ENCODE results near the gene AFAP1. TPM values are rescaled to one million over a fixed set of nuclear protein-coding genes. Genes with fewer than 3 reads are reported as not detected.

The AFAP1 gene
- total and polyA plus RNA-seq, 2 of the 4 experiments (the other 2 are of a cell fraction) = 48.2 to 80.9 TPM

- ChIA-PET POLR2A (ENCODE audit: unreplicated experiment) (no interaction called here), CTCF (interaction anchor here (0.6 to 1.3 kb wide), 2 partner anchors 9 to 118 kb away, joined by 3 read pairs; no protein-coding TSS in a partner anchor)
- BruUV-seq (replicated peaks) = no TSS peak
- H2AK9ac ChIP-seq (replicated peaks; ENCODE audit: low read depth, low read length, poor library complexity) = no peak overlapping the region
- DNase-seq = no peak
- no peaks in the 10 kb centered on the region for H3K4me1 ChIP-seq (ENCODE audit: control insufficient read depth, insufficient read depth, low read length)
- H3K9ac ChIP-seq (ENCODE audit: low read depth, low read length) = no peak overlapping the region
- H2BK15ac ChIP-seq (ENCODE audit: low read depth, low read length) = no peak overlapping the region
- no peak overlapping the region for H4K8ac ChIP-seq (ENCODE audit: low read depth in 2 of 2, low read length in 2 of 2)
- no peak overlapping the region for H2BK20ac ChIP-seq (ENCODE audit: low read depth, low read length)
- peaks cover 20% of the 10 kb centered on the region for H4K20me1 ChIP-seq (ENCODE audit: insufficient read depth, low read length)
- ATAC-seq (ENCODE audit: low read depth) = no peak
- WGBS, 2 experiments (ENCODE audit: extremely low coverage in 2 of 2, insufficient read length in 1 of 2) = no CpG with 5 or more reads among the region's 8 CpGs
- no peak overlapping the region for H3K56ac ChIP-seq (ENCODE audit: extremely low read depth, insufficient read depth, low read length)
- no peak overlapping the region for H3K18ac ChIP-seq (ENCODE audit: low read depth, low read length)
- peaks cover 49% of the 10 kb centered on the region for H3K36me3 ChIP-seq (ENCODE audit: control insufficient read depth, insufficient read depth, low read length)
- H3K9me1 ChIP-seq (ENCODE audit: insufficient read depth, low read length) = peaks cover 3% of the 10 kb centered on the region; the same call in 1 of the 2 replicates
- H3K4me3 ChIP-seq (ENCODE audit: insufficient read depth, low read depth, low read length) = no peak overlapping the region
- H3K4ac ChIP-seq (ENCODE audit: low read depth, low read length) = no peak overlapping the region
- no peaks in the 10 kb centered on the region for H3K9me3 ChIP-seq (ENCODE audit: control insufficient read depth, insufficient read depth, low read length)
- H3K23ac ChIP-seq (ENCODE audit: low read depth, low read length) = no peak overlapping the region
- H3K27me3 ChIP-seq (ENCODE audit: control insufficient read depth, insufficient read depth, low read length) = no peaks in the 10 kb centered on the region
- no peak overlapping the region for H2BK5ac ChIP-seq (ENCODE audit: low read depth, low read length, poor library complexity, severe bottlenecking)
- H2BK120ac ChIP-seq (ENCODE audit: low read depth, low read length) = no peak overlapping the region
- TF ChIP-seq CTCF (conservative IDR thresholded peaks at IDR 0.05; ENCODE audit: low read depth, low read length) (no peak), RFX5 (IDR thresholded peaks at IDR 0.05; ENCODE audit: low read depth, low read length) (no peak), FOS (IDR thresholded peaks at IDR 0.05; ENCODE audit: low read depth, low read length) (no peak), SMC3 (IDR thresholded peaks at IDR 0.05; ENCODE audit: low read depth, low read length) (no peak), CEBPB (IDR thresholded peaks at IDR 0.05; ENCODE audit: low read depth, low read length) (no peak), RAD21 (IDR thresholded peaks at IDR 0.05; ENCODE audit: low read length) (no peak), USF2 (IDR thresholded peaks at IDR 0.05; ENCODE audit: low read depth, low read length) (no peak), MAZ (IDR thresholded peaks at IDR 0.05; ENCODE audit: borderline replicate concordance, low read depth, low read length) (no peak)
- H3K79me1 ChIP-seq (ENCODE audit: low read depth in 1 of 2, low read length in 2 of 2) = peaks cover 41 to 51% of the 10 kb centered on the region in 2 experiments
- no peak overlapping the region for H3K14ac ChIP-seq (replicated peaks; ENCODE audit: low read depth, low read length)
- no peak overlapping the region for H3K27ac ChIP-seq (ENCODE audit: insufficient read depth, low read length)
- no peak overlapping the region for H2AK5ac ChIP-seq (ENCODE audit: low read depth, low read length)
- no peak overlapping the region for H2AFZ ChIP-seq (replicated peaks; ENCODE audit: low read length, poor library complexity)
- H4K5ac ChIP-seq (ENCODE audit: low read depth, low read length) = no peak overlapping the region
- in situ Hi-C loops (cut with MboI; ENCODE audit: low sequenced_read_pairs) = no loop called here
- dilution Hi-C loops (cut with HindIII; ENCODE audit: low sequenced_read_pairs, unreplicated experiment) = no loop called here
- H4K91ac ChIP-seq (ENCODE audit: insufficient read depth, low read depth, low read length) = no peak overlapping the region
- intact Hi-C loops (cut with micrococcal nuclease) = no loop called here
- no peak overlapping the region for H3K4me2 ChIP-seq (ENCODE audit: low read depth, low read length)
Measured at GRCh38 chr4:7792616-7793015, 147.0 kb downstream of the AFAP1 start.

All from IMR-90 (cell line).